Medulla oblongata (tissue), 1 donor: ENCODE data around the gene RIT2.

Experiments
- DNase-seq: peaks from one replicate; pipeline ENCODE4 v3.0.0-alpha.2; 2015; ENCODE audit errors: extremely low spot score

Gene RIT2

GRCh38 chr18:43081396-43081795 lies 34.1 kb downstream of the RIT2 start:
- DNase-seq, result no peak

GRCh38 chr18:43080671-43081070 lies 34.8 kb downstream of the RIT2 start:
- DNase-seq, result no peak

GRCh38 chr18:43079422-43079821 lies 36.1 kb downstream of the RIT2 start:
- no peak for DNase-seq

- no peak for DNase-seq
Measured at GRCh38 chr18:43078478-43079092, 36.9 kb downstream of the RIT2 start.

- DNase-seq, result no peak
Measured at GRCh38 chr18:43077510-43078308, 37.8 kb downstream of the RIT2 start.

- DNase-seq, result no peak
Measured at GRCh38 chr18:43073771-43074170, 41.7 kb downstream of the RIT2 start.

GRCh38 chr18:43068781-43069180 lies 46.7 kb downstream of the RIT2 start:
- DNase-seq, result no peak

- no peak for DNase-seq
Measured at GRCh38 chr18:43067570-43067969, 47.9 kb downstream of the RIT2 start.

- no peak for DNase-seq
Measured at GRCh38 chr18:43061816-43062215, 53.7 kb downstream of the RIT2 start.

GRCh38 chr18:43061318-43061717 lies 54.2 kb downstream of the RIT2 start:
- DNase-seq, result no peak

GRCh38 chr18:43060020-43060419 lies 55.5 kb downstream of the RIT2 start:
- no peak for DNase-seq

GRCh38 chr18:43054815-43055519 lies 60.5 kb downstream of the RIT2 start:
- no peak for DNase-seq

GRCh38 chr18:43049021-43049420 lies 66.5 kb downstream of the RIT2 start:
- DNase-seq, result peak; percentile 62

GRCh38 chr18:43046322-43046721 lies 69.2 kb downstream of the RIT2 start:
- no peak for DNase-seq

GRCh38 chr18:43043626-43044025 lies 71.9 kb downstream of the RIT2 start:
- DNase-seq, result no peak

- DNase-seq, result no peak
Measured at GRCh38 chr18:43040281-43040680, 75.2 kb downstream of the RIT2 start.

- DNase-seq, result no peak
Measured at GRCh38 chr18:43034683-43035500, 80.6 kb downstream of the RIT2 start.

- no peak for DNase-seq
Measured at GRCh38 chr18:43031169-43031568, 84.3 kb downstream of the RIT2 start.

- DNase-seq, result no peak
Measured at GRCh38 chr18:43029414-43029813, 86.1 kb downstream of the RIT2 start.

GRCh38 chr18:43022874-43023273 lies 92.6 kb downstream of the RIT2 start:
- DNase-seq, result no peak

GRCh38 chr18:43017622-43018021 lies 97.9 kb downstream of the RIT2 start:
- DNase-seq, result no peak

- no peak for DNase-seq
Measured at GRCh38 chr18:43013486-43013885, 102.0 kb downstream of the RIT2 start.
